H1 (cell line): ENCODE measurements around the gene MYOM1. TPM values are rescaled to one million over a fixed set of nuclear protein-coding genes. Genes with fewer than 3 reads are reported as not detected.

ENCODE experiments used
- CTCF ChIA-PET: fragments of 300-600 bp; sonication (Branson Sonifier 250); formaldehyde crosslinking; loops from one replicate; lab custom pipeline; 2021; ENCODE audit not compliant: partially characterized antibody; lab: Charles Lee
- POLR2A ChIA-PET: fragments of 300-600 bp; sonication (Branson Sonifier 250); formaldehyde crosslinking; loops from one replicate; lab custom pipeline; 2021; ENCODE audit warnings: inconsistent platforms; ENCODE audit not compliant: partially characterized antibody; lab: Charles Lee
- DNase-seq, 2 experiments: peaks; one replicate each; pipeline versions ENCODE4 v3.0.0 to v3.0.0-alpha.2; 2010 to 2022; ENCODE audit warnings: low spot score in 2 of 2, low read depth in 1 of 2, mixed read lengths in 1 of 2
- FAIRE-seq: peaks from 2 replicates; lab custom pipeline; 2011; peaks lifted over from hg19 to GRCh38; lab: Jason Lieb, UNC
- H2AFZ ChIP-seq: 2 replicates; pipeline ENCODE4 v1.8.1; 2012; ENCODE audit warnings: low read length, inconsistent platforms
- H2AK5ac ChIP-seq: 2 replicates; pipeline ENCODE4 v1.6.1; 2013; ENCODE audit warnings: low read depth, low read length
- H2BK120ac ChIP-seq: replicated peaks from 2 replicates; pipeline ENCODE3; 2013; ENCODE audit warnings: low read depth, low read length, inconsistent platforms
- H2BK12ac ChIP-seq: 2 replicates; pipeline ENCODE4 v1.6.1; 2013; ENCODE audit warnings: low read depth, low read length
- H2BK15ac ChIP-seq: 2 replicates; pipeline ENCODE4 v1.6.1; 2013; ENCODE audit warnings: low read length
- H2BK20ac ChIP-seq: 2 replicates; pipeline ENCODE4 v1.6.1; 2013; ENCODE audit warnings: low read length
- H2BK5ac ChIP-seq: 2 replicates; pipeline ENCODE4 v1.6.1; 2013; ENCODE audit warnings: low read depth, low read length
- H3K14ac ChIP-seq: 2 replicates; pipeline ENCODE4 v1.6.1; 2013; ENCODE audit warnings: inconsistent platforms; ENCODE audit not compliant: insufficient read length
- H3K18ac ChIP-seq: 2 replicates; pipeline ENCODE4 v1.6.1; 2013; ENCODE audit warnings: low read length; ENCODE audit errors: extremely low read depth
- H3K23ac ChIP-seq: 2 replicates; pipeline ENCODE4 v1.6.1; 2013; ENCODE audit warnings: inconsistent platforms; ENCODE audit not compliant: insufficient read length
- H3K23me2 ChIP-seq: 2 replicates; pipeline ENCODE4 v1.6.1; 2013; ENCODE audit warnings: low read depth, low read length
- H3K27ac ChIP-seq: 2 replicates; pipeline ENCODE4 v1.6.1; 2011; ENCODE audit warnings: low read depth, low read length, inconsistent platforms
- H3K27me3 ChIP-seq, 4 experiments: replicated peaks in 1 of 4; 1 replicate in 1 of 4; 2 replicates in 3 of 4; pipeline versions ENCODE4 v1.6.1 to v1.8.1; 2011 to 2013; ENCODE audit warnings: low read length in 3 of 4, mild to moderate bottlenecking in 3 of 4, inconsistent platforms in 2 of 4, mixed read lengths in 2 of 4, moderate library complexity in 1 of 4; ENCODE audit not compliant: control insufficient read depth in 3 of 4, insufficient read depth in 3 of 4; ENCODE audit errors: extremely low read depth in 1 of 4
- H3K36me3 ChIP-seq, 4 experiments: 2 replicates each; pipeline versions ENCODE4 v1.6.1 to v1.8.1; 2011 to 2013; ENCODE audit warnings: mild to moderate bottlenecking in 4 of 4, low read length in 3 of 4, moderate library complexity in 2 of 4, control low read depth in 1 of 4, inconsistent platforms in 1 of 4; ENCODE audit not compliant: insufficient read depth in 4 of 4, control insufficient read depth in 2 of 4
- H3K4ac ChIP-seq: replicated peaks from 2 replicates; pipeline ENCODE3; 2013; ENCODE audit warnings: low read length, low read depth, mixed read lengths, inconsistent platforms; ENCODE audit not compliant: insufficient read length
- H3K4me1 ChIP-seq, 4 experiments: replicated peaks in 1 of 4; 1 replicate in 1 of 4; 2 replicates in 3 of 4; pipeline versions ENCODE4 v1.6.1 to v1.8.1; 2011 to 2013; ENCODE audit warnings: low read length in 3 of 4, inconsistent platforms in 2 of 4, mixed read lengths in 1 of 4; ENCODE audit not compliant: insufficient read depth in 4 of 4, control insufficient read depth in 3 of 4
- H3K4me2 ChIP-seq, 2 experiments: 2 replicates each; pipeline versions ENCODE4 v1.6.1 to v1.8.1; 2011 to 2013; ENCODE audit warnings: low read depth in 2 of 2, low read length in 2 of 2, control low read depth in 1 of 2, inconsistent platforms in 1 of 2, mild to moderate bottlenecking in 1 of 2; ENCODE audit not compliant: insufficient read depth in 1 of 2
- H3K4me3 ChIP-seq, 4 experiments: fragments of 200-600, 300-600 bp in 1 of 4; sonication (generic), shearing (Covaris generic), sonication (Bioruptor Twin) in 1 of 4; 2 replicates each; pipeline versions ENCODE4 v1.5.1 to v1.8.1; 2011 to 2016; ENCODE audit warnings: low read length in 4 of 4, low read depth in 3 of 4, control low read depth in 2 of 4, inconsistent platforms in 2 of 4, mild to moderate bottlenecking in 2 of 4, mixed read lengths in 1 of 4, moderate library complexity in 1 of 4; ENCODE audit not compliant: insufficient read depth in 2 of 4; ENCODE audit errors: extremely low read depth in 1 of 4
- H3K56ac ChIP-seq: replicated peaks from 2 replicates; pipeline ENCODE3; 2013; ENCODE audit warnings: low read depth, mild to moderate bottlenecking, mixed read lengths, low read length, inconsistent platforms; ENCODE audit not compliant: insufficient read length
- H3K79me1 ChIP-seq: 2 replicates; pipeline ENCODE4 v1.6.1; 2013; ENCODE audit warnings: low read depth, low read length, control low read depth
- H3K79me2 ChIP-seq, 2 experiments: 2 replicates each; pipeline versions ENCODE4 v1.6.1 to v1.8.1; 2012 to 2013; ENCODE audit warnings: low read length in 2 of 2, mild to moderate bottlenecking in 2 of 2, inconsistent platforms in 1 of 2; ENCODE audit not compliant: insufficient read depth in 2 of 2, control insufficient read depth in 1 of 2
- H3K9ac ChIP-seq, 4 experiments: replicated peaks in 1 of 4; 1 replicate in 1 of 4; 2 replicates in 3 of 4; pipeline versions ENCODE4 v1.6.1 to v1.8.1; 2011 to 2013; ENCODE audit warnings: low read depth in 3 of 4, low read length in 3 of 4, control low read depth in 2 of 4, mild to moderate bottlenecking in 2 of 4, moderate library complexity in 2 of 4, inconsistent platforms in 1 of 4; ENCODE audit errors: extremely low read depth in 1 of 4
- H3K9me3 ChIP-seq, 2 experiments: 2 replicates each; pipeline versions ENCODE4 v1.6.1 to v1.8.1; 2012 to 2013; ENCODE audit warnings: mild to moderate bottlenecking in 2 of 2, moderate library complexity in 2 of 2, control low read depth in 1 of 2, inconsistent platforms in 1 of 2, low read depth in 1 of 2, low read length in 1 of 2, mixed read lengths in 1 of 2; ENCODE audit not compliant: insufficient read depth in 2 of 2
- H4K20me1 ChIP-seq, 2 experiments: replicated peaks in 1 of 2; 2 replicates each; pipeline versions ENCODE3 to v1.8.1; 2011 to 2013; ENCODE audit warnings: inconsistent platforms in 2 of 2, low read length in 2 of 2, mild to moderate bottlenecking in 1 of 2; ENCODE audit not compliant: insufficient read depth in 2 of 2, control insufficient read depth in 1 of 2
- H4K5ac ChIP-seq: 2 replicates; pipeline ENCODE4 v1.6.1; 2013; ENCODE audit warnings: low read length, low read depth, mixed read lengths, inconsistent platforms; ENCODE audit not compliant: insufficient read length
- H4K8ac ChIP-seq: 2 replicates; pipeline ENCODE4 v1.8.0; 2013; ENCODE audit warnings: mild to moderate bottlenecking, moderate library complexity, low read length, inconsistent platforms; ENCODE audit not compliant: insufficient read depth; ENCODE audit errors: extremely low read depth
- H4K91ac ChIP-seq: replicated peaks from 2 replicates; pipeline ENCODE3; 2013; ENCODE audit warnings: low read length, mixed read lengths, inconsistent platforms; ENCODE audit not compliant: insufficient read length
- GTF2F1 ChIP-seq: IDR thresholded peaks from 2 replicates; pipeline ENCODE4 v1.6.1; 2012; ENCODE audit warnings: low read depth, low read length, improper control_type of control experiment, borderline replicate concordance
- WGBS, 2 experiments: shearing (Covaris generic) in 1 of 2; methylation state at CpG; one replicate each; pipeline versions ENCODE4 v1.1.6 to v1.1.7; 2013 to 2015; ENCODE audit warnings: low lambda C conversion rate in 2 of 2, mixed read lengths in 2 of 2, inconsistent platforms in 1 of 2, low coverage in 1 of 2, missing lambda C conversion rate in 1 of 2; ENCODE audit not compliant: insufficient replicate concordance in 2 of 2, insufficient coverage in 1 of 2, insufficient read length in 1 of 2; ENCODE audit errors: extremely low coverage in 1 of 2, missing lambda C conversion rate in 1 of 2; 5-methylcytosine and 5-hydroxymethylcytosine counted together
- polyA plus RNA-seq, 7 experiments: library from polyadenylated mRNA; depleted of rRNA in 3 of 7; stranded (reverse) in 5 of 7; unstranded in 2 of 7; fragments of >200 nt in 5 of 7; fragments of 200-250 nt in 2 of 7; gene quantifications; 1 replicate in 5 of 7; 2 replicates in 1 of 7; 4 replicates in 1 of 7; pipeline versions ENCODE4 v1.2.1 to v1.2.3, GENCODE V29; 2011 to 2013; ENCODE audit warnings: missing spikeins in 2 of 7, mixed read lengths in 2 of 7
- total RNA-seq: library from RNA; stranded (reverse); fragmentation: NEBNext Ultra II Directional; extraction: Animal tissue kit (Norgen Biotek cat#: 25700); gene quantifications from 2 replicates; pipeline ENCODE4 v1.2.1, GENCODE V29; 2021
- TF ChIP-seq, protein P1 (sequence below): IDR thresholded peaks from 2 replicates; pipeline ENCODE4 v1.6.1; 2012; ENCODE audit warnings: inconsistent platforms

The MYOM1 gene
- total and polyA plus RNA-seq, 2 of the 8 experiments (the other 6 are each of a cell fraction or from before 2014, with no cell fraction given), result 0.06 to 0.32 TPM

DNA sequence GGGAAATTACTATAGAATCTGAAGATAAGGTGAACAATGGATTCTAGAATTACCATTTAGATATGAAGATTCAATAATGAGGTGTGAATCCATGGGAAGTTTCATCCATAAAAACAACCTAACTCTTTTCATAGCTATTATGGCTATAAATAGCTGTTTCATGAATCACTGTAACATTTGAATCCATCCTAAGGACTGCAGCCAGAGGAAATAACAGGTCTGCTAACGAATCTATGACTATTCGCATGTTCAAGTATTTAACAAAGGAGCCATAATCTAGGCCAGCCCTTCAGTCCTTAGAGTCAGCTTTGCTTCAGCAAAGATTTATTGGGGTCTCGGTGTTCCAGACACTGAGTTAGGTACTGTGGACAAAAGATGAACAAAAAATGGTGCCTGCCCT, 87.1 kb downstream of the MYOM1 start:
- Histone ChIP-seq H3K4ac (no peak overlapping the region), H3K9ac (no peak overlapping the region), H4K91ac (no peak overlapping the region), H4K20me1 (no peaks in the 10 kb centered on the region), H3K79me1 (no peaks in the 10 kb centered on the region), H2BK15ac (no peak overlapping the region), H2AFZ (no peak overlapping the region), H3K36me3 (no peaks in the 10 kb centered on the region), H3K9me3 (no peaks in the 10 kb centered on the region), H3K4me3 (no peak overlapping the region), H3K14ac (no peak overlapping the region), H3K4me2 (no peak overlapping the region), H3K18ac (no peak overlapping the region), H2AK5ac (no peak overlapping the region), H4K8ac (no peak overlapping the region), H2BK120ac (no peak overlapping the region), H2BK20ac (no peak overlapping the region), H3K23me2 (no peaks in the 10 kb centered on the region), H2BK12ac (no peak overlapping the region), H3K4me1 (no peaks in the 10 kb centered on the region), H2BK5ac (no peak overlapping the region), H3K79me2 (no peaks in the 10 kb centered on the region), H4K5ac (no peak overlapping the region), H3K23ac (no peak overlapping the region), H3K27ac (no peak overlapping the region), H3K56ac (no peak overlapping the region), H3K27me3 (no peaks in the 10 kb centered on the region)
- ChIA-PET POLR2A (no interaction called here), CTCF (interaction anchor here (0.9 to 2.6 kb wide), 6 partner anchors 8 to 200 kb away, joined by 3 to 14 read pairs (median 4); no protein-coding TSS in a partner anchor)
- no peak for FAIRE-seq
- no peak for DNase-seq
- 96% methylated on average over 3 of the region's 3 CpGs; no CpG with 5 or more reads in 1 of the 2 experiments for WGBS, 2 experiments
- no peak for TF ChIP-seq GTF2F1
- TF ChIP-seq, protein P1, sequence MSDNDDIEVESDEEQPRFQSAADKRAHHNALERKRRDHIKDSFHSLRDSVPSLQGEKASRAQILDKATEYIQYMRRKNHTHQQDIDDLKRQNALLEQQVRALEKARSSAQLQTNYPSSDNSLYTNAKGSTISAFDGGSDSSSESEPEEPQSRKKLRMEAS, result no peak
